AG09319 (cell line): ENCODE data around the gene TMC5.
"Not testable (repeated sequence)": the region's sequence is repeated elsewhere in the genome, so short reads cannot be mapped to it uniquely, and the experiment has no call there.

Experiments
- DNase-seq: peaks from one replicate; pipeline ENCODE4 v3.0.0-alpha.2; 2010; ENCODE audit warnings: low read depth; ENCODE audit errors: extremely low read depth
- TF ChIP-seq, protein P1 (sequence below): IDR thresholded peaks from 2 replicates; pipeline ENCODE4 v1.5.1; 2011; ENCODE audit warnings: low read depth, mild to moderate bottlenecking, inconsistent platforms, low read length, moderate library complexity

The TMC5 gene

DNA sequence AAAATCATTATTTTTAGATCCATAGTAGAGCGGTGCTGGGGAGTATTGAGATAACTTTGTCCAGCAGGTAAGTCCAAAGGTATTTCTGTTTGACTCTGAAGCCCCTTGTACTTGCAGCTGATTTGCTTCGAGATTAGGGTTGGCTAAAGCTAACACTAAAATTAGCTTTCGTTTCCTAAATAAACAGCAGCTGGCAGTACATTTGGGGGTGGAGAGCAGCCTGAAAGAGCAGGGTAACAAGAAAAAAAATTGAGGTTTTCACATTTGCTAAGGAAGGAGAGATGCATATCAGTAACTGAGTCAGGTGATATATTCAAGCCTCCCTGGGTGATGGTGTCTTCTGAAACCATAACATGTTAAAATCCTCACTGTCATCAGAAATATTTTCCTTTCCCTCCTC, 37.4 kb upstream of the TMC5 start:
- DNase-seq = no peak
- TF ChIP-seq, protein P1, sequence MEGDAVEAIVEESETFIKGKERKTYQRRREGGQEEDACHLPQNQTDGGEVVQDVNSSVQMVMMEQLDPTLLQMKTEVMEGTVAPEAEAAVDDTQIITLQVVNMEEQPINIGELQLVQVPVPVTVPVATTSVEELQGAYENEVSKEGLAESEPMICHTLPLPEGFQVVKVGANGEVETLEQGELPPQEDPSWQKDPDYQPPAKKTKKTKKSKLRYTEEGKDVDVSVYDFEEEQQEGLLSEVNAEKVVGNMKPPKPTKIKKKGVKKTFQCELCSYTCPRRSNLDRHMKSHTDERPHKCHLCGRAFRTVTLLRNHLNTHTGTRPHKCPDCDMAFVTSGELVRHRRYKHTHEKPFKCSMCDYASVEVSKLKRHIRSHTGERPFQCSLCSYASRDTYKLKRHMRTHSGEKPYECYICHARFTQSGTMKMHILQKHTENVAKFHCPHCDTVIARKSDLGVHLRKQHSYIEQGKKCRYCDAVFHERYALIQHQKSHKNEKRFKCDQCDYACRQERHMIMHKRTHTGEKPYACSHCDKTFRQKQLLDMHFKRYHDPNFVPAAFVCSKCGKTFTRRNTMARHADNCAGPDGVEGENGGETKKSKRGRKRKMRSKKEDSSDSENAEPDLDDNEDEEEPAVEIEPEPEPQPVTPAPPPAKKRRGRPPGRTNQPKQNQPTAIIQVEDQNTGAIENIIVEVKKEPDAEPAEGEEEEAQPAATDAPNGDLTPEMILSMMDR = no peak

DNA sequence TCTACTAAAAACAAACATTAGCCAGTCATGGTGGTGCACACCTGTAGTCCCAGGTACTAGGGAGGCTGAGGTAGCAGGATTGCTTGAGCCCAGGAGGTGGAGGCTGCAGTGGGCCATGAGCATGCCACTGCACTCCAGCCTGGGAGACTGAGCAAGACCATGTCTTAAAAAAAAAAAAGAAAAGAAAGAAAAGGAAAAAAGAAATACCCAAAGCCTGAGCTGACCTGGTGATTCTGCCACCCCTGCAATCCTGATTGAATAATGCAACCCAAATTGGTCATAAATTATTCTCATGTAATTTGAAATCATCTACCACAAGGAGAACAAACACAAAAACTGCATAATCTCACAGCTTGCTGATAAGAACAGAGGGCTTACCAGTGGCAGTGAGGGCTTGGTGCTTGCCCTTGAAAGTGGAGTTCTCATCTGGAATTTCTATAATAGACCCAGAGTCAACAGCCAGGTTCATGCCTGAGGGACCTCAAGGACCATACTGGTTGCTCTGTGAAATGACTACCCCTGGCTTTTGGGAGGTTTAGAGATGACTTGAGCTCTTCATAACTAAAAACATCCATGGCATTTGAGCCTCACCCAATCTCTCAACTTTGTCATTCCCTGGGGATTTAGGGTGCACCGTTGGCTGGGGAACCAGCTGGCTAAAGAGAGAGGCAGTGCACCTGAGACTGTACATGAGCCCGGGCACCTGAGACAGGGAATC, 35.4 kb upstream of the TMC5 start:
- DNase-seq = no peak
- TF ChIP-seq, protein P1 = no peak

DNA sequence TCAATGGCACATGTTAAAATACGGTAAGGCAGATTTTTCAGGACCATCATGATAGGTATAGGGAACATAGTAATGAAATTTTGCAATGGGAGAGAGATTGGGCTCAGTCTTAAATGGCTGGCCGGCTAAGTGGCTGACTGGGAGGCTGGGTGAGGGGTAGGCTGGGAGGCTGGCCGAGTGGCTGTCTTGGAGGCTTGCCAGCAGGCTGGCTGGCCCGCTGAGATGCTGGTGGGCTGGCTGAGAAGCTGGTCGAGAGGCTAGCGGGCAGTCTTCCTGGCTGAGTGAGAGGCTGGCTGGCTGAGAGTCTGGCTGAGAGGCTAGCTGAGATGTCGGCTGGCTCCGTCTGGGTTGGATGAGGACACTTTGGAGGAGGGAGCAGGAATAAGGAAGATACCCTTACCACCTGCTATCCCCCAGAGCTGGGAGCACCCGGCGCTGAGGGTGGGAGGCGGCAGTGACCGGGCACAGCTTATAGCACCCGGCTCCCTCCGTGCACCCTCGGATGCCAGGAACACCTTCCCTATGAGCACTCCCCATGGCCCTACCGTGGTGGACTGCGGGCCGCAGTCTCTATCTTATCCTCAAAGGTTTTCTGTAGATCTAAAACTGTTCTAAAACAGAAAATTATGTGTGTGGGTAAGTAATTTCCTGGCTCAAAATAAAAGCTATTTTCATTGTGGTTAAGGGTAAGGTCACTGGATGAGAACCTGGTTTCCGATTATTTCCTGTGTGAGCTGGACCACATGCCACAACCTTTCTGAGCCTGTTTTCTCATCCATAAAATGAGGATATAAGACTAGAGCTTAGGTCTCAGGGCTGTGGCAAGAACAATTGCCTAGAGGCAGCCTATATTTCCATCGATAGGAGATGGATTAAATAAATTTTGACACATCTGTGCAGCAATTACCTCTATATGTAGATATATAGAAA, 34.5 kb upstream of the TMC5 start:
- no peak for DNase-seq
- TF ChIP-seq, protein P1 = no peak

DNA sequence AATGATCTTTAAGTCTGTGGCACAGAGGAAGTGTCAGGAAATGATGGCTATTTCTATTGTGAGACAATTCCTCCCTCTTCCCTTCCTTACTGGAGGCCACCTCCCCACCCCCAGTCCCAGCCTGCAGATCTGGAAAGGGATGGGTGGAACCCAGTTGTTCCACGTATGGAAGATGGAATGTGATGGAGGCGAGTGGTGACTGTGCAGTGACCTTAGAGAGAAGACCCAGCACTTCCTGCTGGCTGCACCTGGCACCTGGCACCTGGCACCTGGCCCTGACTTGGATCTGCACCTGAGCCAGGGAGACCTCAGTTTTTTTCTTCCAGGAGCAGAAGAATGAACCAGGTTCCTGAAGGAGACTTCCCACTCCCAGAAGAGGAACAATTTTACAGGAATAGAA, 33.0 kb upstream of the TMC5 start:
- no peak for DNase-seq
- TF ChIP-seq, protein P1 = no peak

DNA sequence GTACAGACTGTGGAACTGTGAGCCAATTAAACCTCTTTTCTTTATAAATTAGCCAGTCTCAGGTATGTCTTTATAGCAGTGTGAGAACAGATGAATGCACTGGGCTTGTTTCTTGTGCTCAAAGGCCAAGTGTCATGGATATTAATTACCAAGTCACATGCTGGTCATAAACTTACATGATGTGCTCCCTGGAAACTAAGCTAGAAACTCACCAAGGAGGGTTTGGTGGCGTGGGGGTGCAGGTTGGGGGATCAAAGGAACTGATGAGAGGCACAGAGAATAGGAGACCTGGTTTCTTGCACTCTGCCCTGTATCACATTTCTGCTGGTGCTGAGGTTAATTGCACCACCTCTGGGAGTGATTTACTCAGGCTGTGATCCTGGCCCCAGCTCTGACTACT, 31.2 kb upstream of the TMC5 start:
- TF ChIP-seq, protein P1 = no peak
- no peak for DNase-seq

DNA sequence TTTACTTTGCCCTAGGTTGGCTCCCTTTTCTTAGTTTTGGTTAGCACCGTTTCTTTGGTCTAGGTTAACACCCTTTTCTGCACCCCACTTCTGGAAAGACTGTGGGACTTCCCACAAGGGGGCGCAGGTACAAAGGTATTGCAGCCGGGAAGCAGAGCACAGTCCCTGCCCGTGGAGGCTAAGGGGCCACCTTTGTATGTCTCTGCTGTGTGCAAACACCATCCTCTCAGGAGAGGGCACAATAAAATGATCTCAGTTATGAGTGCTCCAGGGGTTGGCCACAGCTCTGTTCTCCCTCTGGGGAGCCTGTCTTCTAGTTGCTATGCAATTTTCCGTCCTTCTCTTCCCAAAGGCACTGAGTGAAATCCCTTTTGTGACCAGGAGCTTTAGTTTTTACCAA, 28.4 kb upstream of the TMC5 start:
- no peak for DNase-seq
- TF ChIP-seq, protein P1 = peak; percentile 30

DNA sequence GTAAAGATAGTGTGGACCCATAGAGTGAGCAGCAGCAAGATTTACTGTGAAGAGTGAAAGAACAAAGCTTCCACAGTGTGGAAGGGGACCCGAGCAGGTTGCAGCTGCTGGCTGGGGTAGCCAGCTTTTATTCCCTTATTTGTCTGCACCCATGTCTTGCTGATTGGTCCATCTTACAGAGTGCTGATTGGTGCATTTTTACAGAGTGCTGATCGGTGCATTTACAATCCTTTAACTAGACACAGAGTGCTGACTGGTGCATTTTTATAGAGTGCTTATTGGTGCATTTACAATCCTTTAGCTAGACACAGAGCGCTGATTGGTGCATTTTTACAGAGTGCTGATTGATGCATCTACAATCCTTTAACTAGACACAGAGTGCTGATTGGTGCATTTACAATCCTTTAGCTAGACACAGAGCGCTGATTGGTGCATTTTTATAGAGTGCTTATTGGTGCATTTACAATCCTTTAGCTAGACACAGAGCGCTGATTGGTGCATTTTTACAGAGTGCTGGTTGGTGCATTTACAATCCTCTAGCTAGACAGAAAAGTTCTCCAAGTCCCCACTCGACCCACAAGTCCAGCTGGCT, 26.4 kb upstream of the TMC5 start:
- DNase-seq = not testable (repeated sequence)
